Liver (tissue), 9 donors: ENCODE measurements around the gene PRR16. TPM values are rescaled to one million over a fixed set of nuclear protein-coding genes. Genes with fewer than 3 reads are reported as not detected.

Source experiments
- DNase-seq: peaks from one replicate; pipeline ENCODE4 v3.0.0-alpha.2; 2017; ENCODE audit warnings: low spot score
- H3K27ac ChIP-seq, 2 donors: one replicate each; pipeline ENCODE4 v1.7.0; 2013; ENCODE audit warnings: inconsistent platforms in 2 of 2, low read length in 2 of 2, control low read depth in 1 of 2, low read depth in 1 of 2, mild to moderate bottlenecking in 1 of 2
- H3K27me3 ChIP-seq, 4 donors: one replicate each; pipeline versions ENCODE4 v1.6.1 to v1.7.0; 2013; ENCODE audit warnings: low read length in 3 of 4, inconsistent platforms in 1 of 4, mild to moderate bottlenecking in 1 of 4, moderate library complexity in 1 of 4; ENCODE audit not compliant: control insufficient read depth in 4 of 4, insufficient read depth in 4 of 4
- H3K36me3 ChIP-seq, 4 donors: one replicate each; pipeline versions ENCODE4 v1.6.1 to v1.7.0; 2013; ENCODE audit warnings: low read length in 3 of 4, mild to moderate bottlenecking in 3 of 4, low read depth in 1 of 4, moderate library complexity in 1 of 4; ENCODE audit not compliant: control insufficient read depth in 4 of 4, insufficient read depth in 3 of 4
- H3K4me1 ChIP-seq, 4 donors: one replicate each; pipeline versions ENCODE4 v1.6.1 to v1.7.0; 2013; ENCODE audit warnings: low read length in 3 of 4, mild to moderate bottlenecking in 3 of 4, moderate library complexity in 1 of 4; ENCODE audit not compliant: control insufficient read depth in 4 of 4, insufficient read depth in 4 of 4
- H3K4me3 ChIP-seq, 3 donors: one replicate each; pipeline versions ENCODE4 v1.6.1 to v1.7.0; 2013; ENCODE audit warnings: low read length in 3 of 3, control low read depth in 1 of 3, low read depth in 1 of 3, mild to moderate bottlenecking in 1 of 3
- H3K9ac ChIP-seq, 2 donors: one replicate each; pipeline ENCODE4 v1.7.0; 2013; ENCODE audit warnings: low read length in 2 of 2, mild to moderate bottlenecking in 2 of 2, moderate library complexity in 2 of 2, control low read depth in 1 of 2, low read depth in 1 of 2
- H3K9me3 ChIP-seq, 4 donors: one replicate each; pipeline versions ENCODE4 v1.6.1 to v1.7.0; 2013; ENCODE audit warnings: low read length in 3 of 4; ENCODE audit not compliant: control insufficient read depth in 4 of 4
- ATF3 ChIP-seq: IDR thresholded peaks from 2 replicates; pipeline ENCODE4 v1.6.1; 2016; ENCODE audit warnings: antibody characterized with exemption
- CTCF ChIP-seq: fragments of 150-350 bp; IDR thresholded peaks from 2 replicates; pipeline ENCODE4 v1.5.1; 2017; ENCODE audit warnings: improper control_type of control experiment, low read depth, low read length; ENCODE audit not compliant: missing input control
- EGR1 ChIP-seq, 2 donors: IDR thresholded peaks; 2 replicates each; pipeline ENCODE4 v1.6.1; 2016 to 2018; ENCODE audit warnings: antibody characterized with exemption in 2 of 2, low read depth in 2 of 2
- FOXA1 ChIP-seq: IDR thresholded peaks from 2 replicates; pipeline ENCODE4 v1.6.1; 2016; ENCODE audit warnings: antibody characterized with exemption
- FOXA2 ChIP-seq: IDR thresholded peaks from 2 replicates; pipeline ENCODE4 v1.6.1; 2016; ENCODE audit warnings: antibody characterized with exemption
- GABPA ChIP-seq, 2 donors: IDR thresholded peaks in 1 of 2; conservative IDR thresholded peaks in 1 of 2; 2 replicates each; pipeline ENCODE4 v1.6.1; 2016; ENCODE audit warnings: antibody characterized with exemption in 2 of 2, mild to moderate bottlenecking in 1 of 2, moderate library complexity in 1 of 2
- HNF4G ChIP-seq: IDR thresholded peaks from 2 replicates; pipeline ENCODE4 v1.6.1; 2016; ENCODE audit warnings: antibody characterized with exemption
- JUND ChIP-seq, 2 donors: IDR thresholded peaks; 2 replicates each; pipeline ENCODE4 v1.6.1; 2016; ENCODE audit warnings: antibody characterized with exemption in 2 of 2
- NR2F2 ChIP-seq: IDR thresholded peaks from 2 replicates; pipeline ENCODE4 v1.6.1; 2016; ENCODE audit warnings: antibody characterized with exemption
- RAD21 ChIP-seq, 2 donors: IDR thresholded peaks; 2 replicates each; pipeline ENCODE4 v1.6.1; 2016; ENCODE audit warnings: antibody characterized with exemption in 2 of 2, mild to moderate bottlenecking in 2 of 2
- RXRA ChIP-seq, 2 donors: IDR thresholded peaks; 2 replicates each; pipeline ENCODE4 v1.6.1; 2017 to 2018; ENCODE audit warnings: antibody characterized with exemption in 2 of 2, mild to moderate bottlenecking in 1 of 2
- SP1 ChIP-seq: IDR thresholded peaks from 2 replicates; pipeline ENCODE4 v1.6.1; 2018; ENCODE audit warnings: antibody characterized with exemption, mild to moderate bottlenecking
- TAF1 ChIP-seq: conservative IDR thresholded peaks from 2 replicates; pipeline ENCODE4 v1.6.1; 2016; ENCODE audit warnings: antibody characterized with exemption, mild to moderate bottlenecking
- WGBS: extraction: QIAGEN DNeasy Blood & Tissue Kit; methylation state at CpG from one replicate; pipeline ENCODE4 v1.1.7; 2013; 5-methylcytosine and 5-hydroxymethylcytosine counted together
- polyA plus RNA-seq, 2 donors: library from polyadenylated mRNA; stranded (reverse) in 1 of 2; unstranded in 1 of 2; fragments of 200-250 nt in 1 of 2; fragments of >200 nt in 1 of 2; fragmentation: Nextera tagmentation in 1 of 2; extraction: Ambion mirVana in 1 of 2; gene quantifications; one replicate each; pipeline versions ENCODE4 v1.2.1 to v1.2.3, GENCODE V29; 2013 to 2015
- total RNA-seq, 2 donors: library from RNA; depleted of rRNA; stranded (reverse); fragments of >200 nt; gene quantifications; one replicate each; pipeline ENCODE4 v1.2.3, GENCODE V29; 2014
- TF ChIP-seq, protein P1 (sequence below): IDR thresholded peaks from 2 replicates; pipeline ENCODE4 v1.6.1; 2016; ENCODE audit warnings: antibody characterized with exemption
- TF ChIP-seq, protein P2 (sequence below): IDR thresholded peaks from 2 replicates; pipeline ENCODE4 v1.6.1; 2016; ENCODE audit warnings: antibody characterized with exemption, mild to moderate bottlenecking
- donor health status: healthy.
- donor health status: healthy.
- donor health status: healthy.
- donor health status: healthy.
- donor health status: healthy.

Gene PRR16
- total and polyA plus RNA-seq, 4 donors: 0.14 to 0.42 (median 0.21) TPM

DNA sequence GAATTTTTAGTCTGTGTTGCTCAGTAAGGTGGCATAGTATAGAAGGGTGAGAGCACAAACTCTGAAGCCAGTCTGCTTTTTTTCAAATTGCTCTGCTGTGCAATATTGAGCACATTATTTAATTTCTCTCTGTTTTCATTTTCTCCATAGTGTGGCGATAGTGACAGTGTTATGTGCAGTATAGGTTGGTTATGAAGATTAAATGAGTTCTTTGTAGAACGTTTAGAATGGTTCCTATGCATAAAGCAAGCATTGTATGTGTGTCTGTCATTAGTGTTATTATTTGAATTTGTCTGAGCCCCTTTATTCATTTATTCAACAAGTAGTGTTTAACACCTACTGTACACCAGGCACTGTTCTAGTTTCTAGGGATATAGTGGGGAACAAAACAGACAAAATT, 9.2 kb downstream of the PRR16 start:
- Histone ChIP-seq H3K9ac (no peak overlapping the region), H3K36me3 (no peaks in the 10 kb centered on the region), H3K9me3 (no peaks in the 10 kb centered on the region), H3K27me3 (peaks cover 0 to 6% (median 1%) of the 10 kb centered on the region in 4 donors), H3K4me3 (no peak overlapping the region), H3K27ac (no peak overlapping the region), H3K4me1 (no peaks in the 10 kb centered on the region)
- 57% methylated on average over 2 of the region's 2 CpGs for WGBS
- no peak for DNase-seq
- TF ChIP-seq SP1 (no peak), GABPA (IDR thresholded peaks at IDR 0.05 in 1 of 2, conservative IDR thresholded peaks at IDR 0.05 in 1 of 2) (no peak), HNF4G (no peak), JUND (IDR thresholded peaks at IDR 0.05) (no peak), TAF1 (no peak), RAD21 (IDR thresholded peaks at IDR 0.05) (no peak), ATF3 (no peak), FOXA1 (no peak), RXRA (IDR thresholded peaks at IDR 0.05) (no peak), CTCF (no peak), NR2F2 (no peak), EGR1 (IDR thresholded peaks at IDR 0.05; ENCODE audit: low read depth in 2 of 2) (no peak)
- TF ChIP-seq, protein P1, sequence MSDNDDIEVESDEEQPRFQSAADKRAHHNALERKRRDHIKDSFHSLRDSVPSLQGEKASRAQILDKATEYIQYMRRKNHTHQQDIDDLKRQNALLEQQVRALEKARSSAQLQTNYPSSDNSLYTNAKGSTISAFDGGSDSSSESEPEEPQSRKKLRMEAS: no peak
- TF ChIP-seq, protein P2, sequence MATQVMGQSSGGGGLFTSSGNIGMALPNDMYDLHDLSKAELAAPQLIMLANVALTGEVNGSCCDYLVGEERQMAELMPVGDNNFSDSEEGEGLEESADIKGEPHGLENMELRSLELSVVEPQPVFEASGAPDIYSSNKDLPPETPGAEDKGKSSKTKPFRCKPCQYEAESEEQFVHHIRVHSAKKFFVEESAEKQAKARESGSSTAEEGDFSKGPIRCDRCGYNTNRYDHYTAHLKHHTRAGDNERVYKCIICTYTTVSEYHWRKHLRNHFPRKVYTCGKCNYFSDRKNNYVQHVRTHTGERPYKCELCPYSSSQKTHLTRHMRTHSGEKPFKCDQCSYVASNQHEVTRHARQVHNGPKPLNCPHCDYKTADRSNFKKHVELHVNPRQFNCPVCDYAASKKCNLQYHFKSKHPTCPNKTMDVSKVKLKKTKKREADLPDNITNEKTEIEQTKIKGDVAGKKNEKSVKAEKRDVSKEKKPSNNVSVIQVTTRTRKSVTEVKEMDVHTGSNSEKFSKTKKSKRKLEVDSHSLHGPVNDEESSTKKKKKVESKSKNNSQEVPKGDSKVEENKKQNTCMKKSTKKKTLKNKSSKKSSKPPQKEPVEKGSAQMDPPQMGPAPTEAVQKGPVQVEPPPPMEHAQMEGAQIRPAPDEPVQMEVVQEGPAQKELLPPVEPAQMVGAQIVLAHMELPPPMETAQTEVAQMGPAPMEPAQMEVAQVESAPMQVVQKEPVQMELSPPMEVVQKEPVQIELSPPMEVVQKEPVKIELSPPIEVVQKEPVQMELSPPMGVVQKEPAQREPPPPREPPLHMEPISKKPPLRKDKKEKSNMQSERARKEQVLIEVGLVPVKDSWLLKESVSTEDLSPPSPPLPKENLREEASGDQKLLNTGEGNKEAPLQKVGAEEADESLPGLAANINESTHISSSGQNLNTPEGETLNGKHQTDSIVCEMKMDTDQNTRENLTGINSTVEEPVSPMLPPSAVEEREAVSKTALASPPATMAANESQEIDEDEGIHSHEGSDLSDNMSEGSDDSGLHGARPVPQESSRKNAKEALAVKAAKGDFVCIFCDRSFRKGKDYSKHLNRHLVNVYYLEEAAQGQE: no peak

GRCh38 chr5:120476063-120476462, 12.0 kb downstream of the PRR16 start:
- Histone ChIP-seq H3K36me3 (no peaks in the 10 kb centered on the region), H3K4me1 (no peaks in the 10 kb centered on the region), H3K9me3 (no peaks in the 10 kb centered on the region), H3K9ac (peak overlapping the region in 1 of 2 donors; percentile 7), H3K4me3 (no peak overlapping the region), H3K27me3 (peaks cover 0 to 7% (median 1%) of the 10 kb centered on the region in 4 donors), H3K27ac (no peak overlapping the region)
- DNase-seq: no peak
- no peak for TF ChIP-seq FOXA2
- TF ChIP-seq EGR1 (IDR thresholded peaks at IDR 0.05; ENCODE audit: low read depth in 2 of 2): no peak
- WGBS: 61% methylated on average over 1 of the region's 1 CpG
